Gastrocnemius medialis (tissue), 4 donors: ENCODE results near the gene ATP13A1. TPM values are rescaled to one million over a fixed set of nuclear protein-coding genes. Genes with fewer than 3 reads are reported as not detected.
A peak's percentile ranks its signal among the peaks of the same experiment; 100 is the strongest.
"Not testable (repeated sequence)": the region's sequence is repeated elsewhere in the genome, so short reads cannot be mapped to it uniquely, and the experiment has no call there.

ENCODE experiments used
- ATAC-seq, 2 donors: fragments of 150-250 bp; one replicate each; pipeline ENCODE4 v1.9.1; 2016
- DNase-seq, 2 donors: peaks; one replicate each; pipeline ENCODE4 v3.0.0-alpha.2; 2019
- H3K27ac ChIP-seq, 4 donors: fragments of 200-600 bp; sonication (generic); 1 replicate in 1 of 4; 2 replicates in 3 of 4; pipeline ENCODE4 v1.5.1; 2016 to 2018; ENCODE audit warnings: mild to moderate bottlenecking in 2 of 4, moderate library complexity in 1 of 4
- H3K27me3 ChIP-seq, 3 donors: fragments of 200-600 bp; sonication (generic) in 2 of 3; 1 replicate in 1 of 3; 2 replicates in 2 of 3; pipeline versions ENCODE4 v1.5.1 to v1.6.0; 2016 to 2019; ENCODE audit warnings: mild to moderate bottlenecking in 1 of 3, moderate library complexity in 1 of 3
- H3K36me3 ChIP-seq, 2 donors: fragments of 200-600 bp; sonication (generic) in 1 of 2; one replicate each; pipeline ENCODE4 v1.5.1; 2017 to 2018
- H3K4me1 ChIP-seq, 2 donors: fragments of 200-600 bp; sonication (generic) in 1 of 2; one replicate each; pipeline ENCODE4 v1.5.1; 2016 to 2017; ENCODE audit warnings: mild to moderate bottlenecking in 2 of 2
- H3K4me3 ChIP-seq, 4 donors: fragments of 200-600 bp; sonication (generic) in 3 of 4; 1 replicate in 1 of 4; 2 replicates in 3 of 4; pipeline ENCODE4 v1.5.1; 2016 to 2019; ENCODE audit warnings: mild to moderate bottlenecking in 2 of 4
- H3K9me3 ChIP-seq, 3 donors: fragments of 200-600 bp; sonication (generic) in 2 of 3; 1 replicate in 1 of 3; 2 replicates in 2 of 3; pipeline ENCODE4 v1.5.1; 2016 to 2019
- POLR2A ChIP-seq, 2 donors: fragments of 450-650 bp; IDR thresholded peaks; one replicate each; pipeline ENCODE4 v1.6.1; 2017; ENCODE audit warnings: antibody characterized with exemption in 2 of 2, mild to moderate bottlenecking in 2 of 2, moderate library complexity in 2 of 2
- in situ Hi-C, 4 donors: fragments of 200-750 bp; cut with MboI; loops; one replicate each; pipeline versions ENCODE4 v1.15.0 to v1.8.0; 2017; ENCODE audit warnings: low sequenced_read_pairs in 4 of 4
- intact Hi-C: fragments of 100-400 bp; cut with DNase I; formaldehyde crosslinking; loops from one replicate; pipeline ENCODE4 v1.15.1; 2023; ENCODE audit warnings: low total_unique reads
- total RNA-seq, 4 donors: library from RNA; depleted of rRNA; stranded (reverse); fragments of >200 nt; gene quantifications; one replicate each; pipeline versions ENCODE4 v1.1.0 to v1.2.3, GENCODE V29; 2016
- TF ChIP-seq, protein P1 (sequence below), 5 experiments: fragments of 450-650 bp in 3 of 5; fragments of 200-600 bp in 2 of 5; sonication (generic) in 2 of 5; IDR thresholded peaks in 4 of 5; conservative IDR thresholded peaks in 1 of 5; 1 replicate in 4 of 5; 2 replicates in 1 of 5; pipeline ENCODE4 v1.5.1; 2016 to 2019; ENCODE audit warnings: antibody characterized with exemption in 5 of 5, mild to moderate bottlenecking in 3 of 5, moderate library complexity in 3 of 5

Gene ATP13A1
- total RNA-seq, 4 donors from 2014 or later, result 51.8 to 111 (median 82.8) TPM

- H3K9me3 ChIP-seq, result peaks cover 18 to 90% (median 58%) of the 10 kb centered on the region in 3 donors
- H3K4me3 ChIP-seq, result peak overlapping the region in 1 of 4 donors; percentile 36
- in situ Hi-C loops, result no loop called here
- H3K27me3 ChIP-seq, result no peaks in the 10 kb centered on the region
- no peaks in the 10 kb centered on the region for H3K4me1 ChIP-seq
- no peak overlapping the region for H3K27ac ChIP-seq
- intact Hi-C loops, result no loop called here
- no peak for DNase-seq
- peaks cover 0 to 62% of the 10 kb centered on the region in 2 donors for H3K36me3 ChIP-seq
- TF ChIP-seq, protein P1, sequence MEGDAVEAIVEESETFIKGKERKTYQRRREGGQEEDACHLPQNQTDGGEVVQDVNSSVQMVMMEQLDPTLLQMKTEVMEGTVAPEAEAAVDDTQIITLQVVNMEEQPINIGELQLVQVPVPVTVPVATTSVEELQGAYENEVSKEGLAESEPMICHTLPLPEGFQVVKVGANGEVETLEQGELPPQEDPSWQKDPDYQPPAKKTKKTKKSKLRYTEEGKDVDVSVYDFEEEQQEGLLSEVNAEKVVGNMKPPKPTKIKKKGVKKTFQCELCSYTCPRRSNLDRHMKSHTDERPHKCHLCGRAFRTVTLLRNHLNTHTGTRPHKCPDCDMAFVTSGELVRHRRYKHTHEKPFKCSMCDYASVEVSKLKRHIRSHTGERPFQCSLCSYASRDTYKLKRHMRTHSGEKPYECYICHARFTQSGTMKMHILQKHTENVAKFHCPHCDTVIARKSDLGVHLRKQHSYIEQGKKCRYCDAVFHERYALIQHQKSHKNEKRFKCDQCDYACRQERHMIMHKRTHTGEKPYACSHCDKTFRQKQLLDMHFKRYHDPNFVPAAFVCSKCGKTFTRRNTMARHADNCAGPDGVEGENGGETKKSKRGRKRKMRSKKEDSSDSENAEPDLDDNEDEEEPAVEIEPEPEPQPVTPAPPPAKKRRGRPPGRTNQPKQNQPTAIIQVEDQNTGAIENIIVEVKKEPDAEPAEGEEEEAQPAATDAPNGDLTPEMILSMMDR (IDR thresholded peaks at IDR 0.05 in 4 of 5, conservative IDR thresholded peaks at IDR 0.05 in 1 of 5), result no peak
- no peak for TF ChIP-seq POLR2A (IDR thresholded peaks at IDR 0.05)
- ATAC-seq, result no peak
These were observed 47.0 kb upstream of the ATP13A1 start for GRCh38 chr19:19710506-19710905.

DNA sequence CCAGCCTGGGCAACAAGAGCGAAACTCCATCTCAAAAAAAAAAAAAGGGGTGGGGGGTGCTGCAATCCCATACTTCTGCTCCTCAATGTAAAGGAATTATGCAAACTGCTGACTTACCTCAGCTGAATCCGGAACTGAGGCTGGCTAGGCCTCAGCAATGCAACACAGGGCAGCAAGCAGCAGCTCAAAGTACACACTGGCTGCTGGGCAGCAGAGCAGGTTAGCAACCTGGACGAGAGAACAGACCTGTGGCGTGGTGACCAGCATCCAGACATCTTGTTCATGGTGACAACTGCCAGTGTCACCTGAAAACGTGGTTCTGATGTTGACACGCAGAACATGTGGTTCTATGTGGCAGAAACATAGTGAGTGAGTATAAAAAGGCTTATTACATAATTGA, 41.4 kb upstream of the ATP13A1 start:
- Histone ChIP-seq H3K4me3 (peak overlapping the region in 1 of 4 donors; percentile 6), H3K36me3 (peaks cover 0 to 44% of the 10 kb centered on the region in 2 donors), H3K27me3 (no peaks in the 10 kb centered on the region), H3K9me3 (peaks cover 11 to 39% (median 23%) of the 10 kb centered on the region in 3 donors), H3K27ac (no peak overlapping the region), H3K4me1 (no peaks in the 10 kb centered on the region)
- TF ChIP-seq, protein P1 (IDR thresholded peaks at IDR 0.05 in 4 of 5, conservative IDR thresholded peaks at IDR 0.05 in 1 of 5), result no peak
- TF ChIP-seq POLR2A (IDR thresholded peaks at IDR 0.05), result no peak
- in situ Hi-C loops (no loop called here), intact Hi-C loops (no loop called here)
- DNase-seq (no peak), ATAC-seq (no peak)

GRCh38 chr19:19700493-19700892, 37.0 kb upstream of the ATP13A1 start:
- H3K4me1 ChIP-seq, DNase-seq, intact Hi-C loops, ATAC-seq, H3K27me3 ChIP-seq, H3K27ac ChIP-seq, H3K9me3 ChIP-seq, H3K4me3 ChIP-seq, in situ Hi-C loops: not testable (repeated sequence)
- peaks cover 0 to 28% of the 10 kb centered on the region in 2 donors for H3K36me3 ChIP-seq

GRCh38 chr19:19697589-19697988, 34.1 kb upstream of the ATP13A1 start:
- Histone ChIP-seq H3K4me3 (no peak overlapping the region), H3K27ac (no peak overlapping the region), H3K9me3 (peaks cover 0 to 5% (median 3%) of the 10 kb centered on the region in 3 donors), H3K36me3 (peaks cover 0 to 8% of the 10 kb centered on the region in 2 donors), H3K27me3 (no peaks in the 10 kb centered on the region), H3K4me1 (no peaks in the 10 kb centered on the region)
- ATAC-seq, result no peak
- no peak for DNase-seq
- in situ Hi-C loops, result no loop called here
- intact Hi-C loops, result no loop called here
- TF ChIP-seq POLR2A (IDR thresholded peaks at IDR 0.05), result no peak
- TF ChIP-seq, protein P1 (IDR thresholded peaks at IDR 0.05 in 4 of 5, conservative IDR thresholded peaks at IDR 0.05 in 1 of 5), result no peak

DNA sequence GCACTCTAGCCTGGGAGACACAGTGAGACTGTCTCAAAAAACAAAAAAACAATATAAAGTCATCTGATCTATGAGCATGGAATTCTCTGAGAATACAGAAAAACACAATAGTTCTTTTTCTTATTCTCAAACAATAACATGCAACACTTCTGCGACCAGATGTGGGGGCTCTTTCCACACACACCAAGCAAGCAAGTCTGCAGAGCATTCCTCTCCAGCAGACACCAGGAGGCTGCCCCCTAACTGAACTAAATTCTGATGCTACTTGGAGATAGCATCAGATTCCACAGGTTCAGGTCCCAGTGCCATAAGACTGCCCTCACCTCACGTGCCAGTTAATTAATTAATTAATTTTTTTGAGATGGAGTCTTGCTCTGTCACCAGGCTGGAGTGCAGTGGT, 32.9 kb upstream of the ATP13A1 start:
- in situ Hi-C loops (no loop called here), intact Hi-C loops (no loop called here)
- Histone ChIP-seq H3K4me3 (no peak overlapping the region), H3K36me3 (peaks cover 0 to 8% of the 10 kb centered on the region in 2 donors), H3K27me3 (no peaks in the 10 kb centered on the region), H3K27ac (no peak overlapping the region), H3K4me1 (no peaks in the 10 kb centered on the region), H3K9me3 (peaks cover 0 to 4% (median 3%) of the 10 kb centered on the region in 3 donors)
- no peak for DNase-seq
- ATAC-seq, result no peak
- TF ChIP-seq POLR2A (IDR thresholded peaks at IDR 0.05), result no peak
- TF ChIP-seq, protein P1 (IDR thresholded peaks at IDR 0.05 in 4 of 5, conservative IDR thresholded peaks at IDR 0.05 in 1 of 5), result no peak
